Measurements from ENCODE around the gene PCP2.

PCP2 gene

DNA sequence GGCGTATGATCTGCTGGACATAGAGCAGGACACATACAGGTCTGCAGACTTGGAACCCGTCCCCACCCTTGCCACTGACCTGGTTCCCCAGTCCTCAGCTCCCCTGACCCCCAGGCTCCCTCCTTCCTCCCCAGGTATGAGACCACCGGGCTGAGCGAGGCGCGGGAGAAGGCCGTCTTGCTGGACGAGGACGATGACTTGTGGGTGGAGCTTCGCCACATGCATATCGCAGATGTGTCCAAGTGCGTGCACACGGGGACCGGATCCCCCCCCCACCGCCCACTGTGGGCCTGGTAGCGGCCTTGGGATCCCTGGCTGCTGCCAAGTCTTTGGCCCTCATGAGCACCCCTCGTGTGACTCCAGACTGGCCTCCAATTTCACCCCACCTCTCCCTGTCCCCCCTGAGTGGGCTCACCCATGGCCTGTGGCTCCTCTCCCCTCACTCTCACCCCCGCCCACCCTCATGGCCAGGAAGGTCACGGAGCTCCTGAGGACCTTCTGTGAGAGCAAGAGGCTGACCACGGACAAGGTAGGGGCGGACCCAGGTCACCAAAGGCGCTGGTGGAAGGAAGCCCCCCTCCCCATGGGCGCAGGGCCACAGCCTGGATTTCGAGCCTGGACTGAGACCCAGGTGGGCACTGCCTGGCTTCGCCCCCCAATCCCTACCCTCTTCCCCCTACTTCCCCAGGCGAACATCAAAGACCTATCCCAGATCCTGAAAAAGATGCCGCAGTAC is 8.9 kb upstream of the PCP2 start:
- Mint-ChIP-seq H3K36me3 (ENCODE audit: low read depth) (no peaks in the 10 kb centered on the region), H3K27me3 (ENCODE audit: low read depth) (peaks cover 12% of the 10 kb centered on the region), H3K4me3 (no peak overlapping the region), H3K9me3 (no peaks in the 10 kb centered on the region), H3K4me1 (no peaks in the 10 kb centered on the region), H3K27ac (no peak overlapping the region)
- TF ChIP-seq, protein P1, sequence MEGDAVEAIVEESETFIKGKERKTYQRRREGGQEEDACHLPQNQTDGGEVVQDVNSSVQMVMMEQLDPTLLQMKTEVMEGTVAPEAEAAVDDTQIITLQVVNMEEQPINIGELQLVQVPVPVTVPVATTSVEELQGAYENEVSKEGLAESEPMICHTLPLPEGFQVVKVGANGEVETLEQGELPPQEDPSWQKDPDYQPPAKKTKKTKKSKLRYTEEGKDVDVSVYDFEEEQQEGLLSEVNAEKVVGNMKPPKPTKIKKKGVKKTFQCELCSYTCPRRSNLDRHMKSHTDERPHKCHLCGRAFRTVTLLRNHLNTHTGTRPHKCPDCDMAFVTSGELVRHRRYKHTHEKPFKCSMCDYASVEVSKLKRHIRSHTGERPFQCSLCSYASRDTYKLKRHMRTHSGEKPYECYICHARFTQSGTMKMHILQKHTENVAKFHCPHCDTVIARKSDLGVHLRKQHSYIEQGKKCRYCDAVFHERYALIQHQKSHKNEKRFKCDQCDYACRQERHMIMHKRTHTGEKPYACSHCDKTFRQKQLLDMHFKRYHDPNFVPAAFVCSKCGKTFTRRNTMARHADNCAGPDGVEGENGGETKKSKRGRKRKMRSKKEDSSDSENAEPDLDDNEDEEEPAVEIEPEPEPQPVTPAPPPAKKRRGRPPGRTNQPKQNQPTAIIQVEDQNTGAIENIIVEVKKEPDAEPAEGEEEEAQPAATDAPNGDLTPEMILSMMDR (IDR thresholded peaks at IDR 0.05; ENCODE audit: unreplicated experiment in 3 of 3) = no peak

DNA sequence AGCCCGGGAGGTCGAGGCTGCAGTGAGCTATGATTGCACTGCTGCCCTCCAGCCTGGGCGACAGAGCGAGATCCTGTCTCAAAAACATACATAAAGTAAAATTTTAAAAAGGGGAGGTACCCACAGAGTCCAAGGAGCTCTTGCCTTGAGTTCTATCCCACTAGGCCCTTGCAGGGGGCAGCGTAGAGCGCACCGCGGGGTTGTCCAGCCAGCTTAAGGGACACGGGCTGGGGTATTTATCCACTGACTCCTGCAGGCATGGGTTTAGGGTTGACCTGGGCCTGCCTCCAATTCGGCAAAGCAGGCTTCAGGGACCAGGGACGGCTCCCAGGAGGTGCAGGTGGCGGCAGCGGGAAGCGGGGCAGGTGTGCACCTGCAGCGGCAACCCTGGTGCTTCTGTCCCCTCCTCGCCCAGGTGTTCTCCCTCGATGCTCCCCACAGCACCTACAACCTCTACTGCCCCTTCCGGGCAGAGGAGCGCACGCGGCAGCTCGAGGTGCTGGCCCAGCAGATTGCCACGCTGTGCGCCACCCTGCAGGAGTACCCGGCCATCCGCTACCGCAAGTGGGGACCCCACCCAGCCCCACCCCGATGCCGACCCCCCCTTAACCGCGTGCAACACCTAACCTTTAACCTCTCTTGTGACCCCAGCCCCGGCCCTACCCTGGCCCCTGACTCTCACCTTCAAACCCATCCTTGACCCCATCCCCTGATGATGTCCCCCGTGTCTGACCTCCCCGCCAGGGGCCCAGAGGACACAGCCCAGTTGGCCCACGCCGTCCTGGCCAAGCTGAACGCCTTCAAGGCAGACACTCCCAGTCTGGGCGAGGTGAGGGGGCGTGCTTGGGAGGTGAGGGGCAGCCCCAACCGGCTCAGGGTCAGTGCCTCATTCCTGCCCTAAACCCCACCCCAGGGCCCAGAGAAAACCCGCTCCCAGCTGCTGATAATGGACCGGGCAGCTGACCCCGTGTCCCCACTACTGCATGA is 8.1 kb upstream of the PCP2 start:
- Mint-ChIP-seq H3K27me3 (ENCODE audit: low read depth) (peaks cover 20% of the 10 kb centered on the region), H3K27ac (no peak overlapping the region), H3K4me3 (no peak overlapping the region), H3K4me1 (no peaks in the 10 kb centered on the region), H3K36me3 (ENCODE audit: low read depth) (no peaks in the 10 kb centered on the region), H3K9me3 (no peaks in the 10 kb centered on the region)
- TF ChIP-seq, protein P1 (IDR thresholded peaks at IDR 0.05; ENCODE audit: unreplicated experiment in 3 of 3) = no peak

DNA sequence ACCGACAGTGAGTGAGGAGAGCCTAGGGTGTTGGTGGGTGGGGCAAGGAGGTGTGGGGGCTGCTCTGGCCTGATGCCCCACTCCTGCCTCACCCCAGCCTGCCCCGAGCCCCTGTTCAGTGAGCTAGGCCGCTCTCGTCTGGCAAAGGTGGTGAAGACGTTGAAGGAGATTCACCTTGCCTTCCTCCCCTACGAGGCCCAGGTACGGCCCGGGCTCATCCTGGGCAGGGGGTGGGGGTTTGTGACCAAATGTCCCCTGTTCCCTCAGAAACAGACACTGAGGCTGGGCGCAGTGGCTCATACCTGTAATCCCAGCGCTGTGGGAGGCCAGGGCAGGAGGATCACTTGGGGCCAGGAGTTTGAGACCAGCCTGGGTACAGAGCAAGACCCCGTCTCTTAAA is 7.3 kb upstream of the PCP2 start:
- H3K4me3 Mint-ChIP-seq = no peak overlapping the region
- no peaks in the 10 kb centered on the region for H3K36me3 Mint-ChIP-seq (ENCODE audit: low read depth)
- no peaks in the 10 kb centered on the region for H3K9me3 Mint-ChIP-seq
- H3K27ac Mint-ChIP-seq = no peak overlapping the region
- no peaks in the 10 kb centered on the region for H3K4me1 Mint-ChIP-seq
- H3K27me3 Mint-ChIP-seq (ENCODE audit: low read depth) = peaks cover 28% of the 10 kb centered on the region
- TF ChIP-seq, protein P1 (IDR thresholded peaks at IDR 0.05; ENCODE audit: unreplicated experiment in 3 of 3) = no peak

DNA sequence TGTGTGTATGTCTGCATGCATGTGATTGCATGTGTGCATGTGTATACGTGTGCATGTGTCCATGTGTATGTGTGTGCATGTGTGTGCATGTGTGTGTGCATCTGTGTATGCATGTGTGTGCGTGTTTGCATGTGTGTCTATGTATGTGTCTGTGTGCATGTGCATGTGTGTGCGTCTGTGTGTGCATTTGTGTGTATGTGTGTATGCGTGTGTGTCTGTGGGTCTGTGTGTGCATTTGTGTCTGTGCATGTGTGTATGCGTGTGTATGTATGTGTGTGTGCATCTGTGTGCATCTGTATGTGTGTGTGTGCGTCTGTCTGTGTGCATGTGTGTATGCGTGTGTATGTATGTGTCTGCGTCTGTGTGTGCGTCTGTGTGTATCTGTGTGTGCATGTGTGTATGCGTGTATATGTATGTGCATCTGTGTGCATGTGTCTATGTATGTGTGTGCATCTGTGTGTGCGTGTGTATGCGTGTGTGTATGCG is 6.4 kb upstream of the PCP2 start:
- H3K27me3 Mint-ChIP-seq (ENCODE audit: low read depth) = peaks cover 37% of the 10 kb centered on the region
- H3K9me3 Mint-ChIP-seq = no peaks in the 10 kb centered on the region
- TF ChIP-seq, protein P1 (IDR thresholded peaks at IDR 0.05; ENCODE audit: unreplicated experiment in 3 of 3) = no peak
- no peaks in the 10 kb centered on the region for H3K4me1 Mint-ChIP-seq
- H3K36me3 Mint-ChIP-seq (ENCODE audit: low read depth) = no peaks in the 10 kb centered on the region
- H3K4me3 Mint-ChIP-seq = peak overlapping the region in 2 of 3 experiments; percentile 3 to 12
- H3K27ac Mint-ChIP-seq = no peak overlapping the region

DNA sequence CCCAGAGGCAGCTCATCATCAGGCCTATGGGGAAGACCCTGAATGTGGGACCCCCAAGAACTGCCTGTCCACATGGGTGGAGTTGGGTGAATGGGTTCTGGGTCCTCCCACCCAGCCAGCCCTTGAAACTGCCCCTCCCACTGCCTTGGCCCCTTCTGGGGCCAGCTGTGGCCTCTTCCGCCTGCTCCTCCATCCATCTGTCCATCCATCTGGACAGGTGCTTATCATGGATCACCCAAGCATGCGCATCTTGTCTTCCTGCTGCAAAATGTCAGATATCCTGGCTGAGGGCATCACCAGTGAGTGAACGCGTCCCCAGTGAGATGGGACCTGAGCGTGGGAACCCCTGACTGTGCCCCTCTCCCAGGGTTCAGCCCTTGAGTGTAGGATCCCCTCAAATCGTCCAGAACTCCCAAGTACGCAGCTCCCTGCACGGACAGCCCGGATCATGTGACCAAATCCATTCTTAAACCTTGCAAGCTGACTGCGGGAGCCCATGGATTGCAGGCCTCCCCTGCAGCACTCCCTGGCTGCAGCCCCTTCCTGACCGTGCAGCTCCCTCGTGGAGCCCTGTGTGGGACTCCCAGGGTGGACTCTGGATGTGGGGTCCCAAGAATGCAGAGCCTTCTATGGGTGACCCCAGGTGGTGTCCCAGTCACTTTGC is 5.4 kb upstream of the PCP2 start:
- Mint-ChIP-seq H3K4me3 (peak overlapping the region; percentile 11 to 57 (median 42)), H3K36me3 (ENCODE audit: low read depth) (no peaks in the 10 kb centered on the region), H3K27me3 (ENCODE audit: low read depth) (peaks cover 38% of the 10 kb centered on the region), H3K9me3 (no peaks in the 10 kb centered on the region), H3K27ac (no peak overlapping the region), H3K4me1 (no peaks in the 10 kb centered on the region)
- TF ChIP-seq, protein P1 (IDR thresholded peaks at IDR 0.05; ENCODE audit: unreplicated experiment in 3 of 3) = no peak

Measured in nephron (organoid).